Tibial nerve (tissue), 4 donors: ENCODE results near the gene LRIT1.

ENCODE experiments used
- EP300 ChIP-seq, 2 donors: sonication (generic); formaldehyde crosslinking; IDR thresholded peaks; one replicate each; pipeline ENCODE4 v1.6.1; 2017; ENCODE audit warnings: antibody characterized with exemption in 2 of 2, mild to moderate bottlenecking in 1 of 2
- POLR2A ChIP-seq, 2 donors: fragments of 450-650 bp; IDR thresholded peaks; one replicate each; pipeline ENCODE4 v1.6.1; 2017; ENCODE audit warnings: antibody characterized with exemption in 2 of 2, mild to moderate bottlenecking in 2 of 2, moderate library complexity in 2 of 2
- TF ChIP-seq, protein P1 (sequence below), 5 experiments: fragments of 200-600 bp in 3 of 5; fragments of 450-650 bp in 2 of 5; sonication (generic) in 3 of 5; IDR thresholded peaks; one replicate each; pipeline ENCODE4 v1.5.1; 2016 to 2019; ENCODE audit warnings: antibody characterized with exemption in 5 of 5, mild to moderate bottlenecking in 3 of 5, moderate library complexity in 2 of 5

DNA sequence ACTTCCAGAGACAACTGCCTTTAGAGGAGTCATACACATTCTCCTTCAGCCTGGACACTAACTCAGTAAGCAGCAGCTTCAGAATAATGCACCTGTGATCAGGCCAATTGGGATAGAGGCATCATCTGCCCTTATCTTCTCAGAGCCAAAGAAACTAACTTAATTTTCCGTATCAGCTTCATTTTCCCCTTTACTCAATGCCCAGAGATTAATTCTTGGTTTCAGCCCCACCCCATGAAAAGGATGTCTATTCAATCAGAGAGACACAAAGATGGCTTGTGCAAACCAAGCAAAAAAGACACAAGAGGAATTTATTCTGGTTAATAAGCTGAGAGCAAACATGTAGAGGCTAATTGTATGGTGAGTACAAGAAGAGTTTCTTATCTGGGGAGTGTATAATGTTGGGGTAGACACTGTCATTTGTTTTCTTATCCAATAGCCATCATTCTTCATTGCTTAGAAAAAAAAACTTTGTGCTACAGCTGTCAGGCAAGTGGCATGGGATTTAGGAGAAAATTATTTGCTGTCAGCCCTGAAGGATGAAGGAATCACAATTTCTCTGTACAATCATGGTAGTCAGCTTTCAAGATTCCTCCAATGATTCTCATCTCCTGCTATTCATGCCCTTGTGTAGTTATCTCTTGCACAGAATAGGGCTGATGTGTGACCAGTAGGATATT lies 48.3 kb upstream of the LRIT1 start:
- TF ChIP-seq, protein P1, sequence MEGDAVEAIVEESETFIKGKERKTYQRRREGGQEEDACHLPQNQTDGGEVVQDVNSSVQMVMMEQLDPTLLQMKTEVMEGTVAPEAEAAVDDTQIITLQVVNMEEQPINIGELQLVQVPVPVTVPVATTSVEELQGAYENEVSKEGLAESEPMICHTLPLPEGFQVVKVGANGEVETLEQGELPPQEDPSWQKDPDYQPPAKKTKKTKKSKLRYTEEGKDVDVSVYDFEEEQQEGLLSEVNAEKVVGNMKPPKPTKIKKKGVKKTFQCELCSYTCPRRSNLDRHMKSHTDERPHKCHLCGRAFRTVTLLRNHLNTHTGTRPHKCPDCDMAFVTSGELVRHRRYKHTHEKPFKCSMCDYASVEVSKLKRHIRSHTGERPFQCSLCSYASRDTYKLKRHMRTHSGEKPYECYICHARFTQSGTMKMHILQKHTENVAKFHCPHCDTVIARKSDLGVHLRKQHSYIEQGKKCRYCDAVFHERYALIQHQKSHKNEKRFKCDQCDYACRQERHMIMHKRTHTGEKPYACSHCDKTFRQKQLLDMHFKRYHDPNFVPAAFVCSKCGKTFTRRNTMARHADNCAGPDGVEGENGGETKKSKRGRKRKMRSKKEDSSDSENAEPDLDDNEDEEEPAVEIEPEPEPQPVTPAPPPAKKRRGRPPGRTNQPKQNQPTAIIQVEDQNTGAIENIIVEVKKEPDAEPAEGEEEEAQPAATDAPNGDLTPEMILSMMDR (IDR thresholded peaks at IDR 0.05) = no peak
- TF ChIP-seq EP300 (IDR thresholded peaks at IDR 0.05) (no peak), POLR2A (IDR thresholded peaks at IDR 0.05) (no peak)
